Esophagus muscularis mucosa (tissue), 4 donors: ENCODE data around the gene RETREG1.

Experiments
- CTCF ChIP-seq, 3 experiments: fragments of 200-600 bp in 2 of 3; fragments of 450-650 bp in 1 of 3; sonication (generic) in 2 of 3; IDR thresholded peaks; one replicate each; pipeline ENCODE4 v1.5.1; 2017 to 2019; ENCODE audit warnings: antibody characterized with exemption in 3 of 3, mild to moderate bottlenecking in 2 of 3, moderate library complexity in 1 of 3
- EP300 ChIP-seq: sonication (generic); formaldehyde crosslinking; IDR thresholded peaks from one replicate; pipeline ENCODE4 v1.6.1; 2017; ENCODE audit warnings: antibody characterized with exemption
- POLR2A ChIP-seq: fragments of 450-650 bp; IDR thresholded peaks from one replicate; pipeline ENCODE4 v1.6.1; 2017; ENCODE audit warnings: antibody characterized with exemption, moderate library complexity, mild to moderate bottlenecking, low read depth
- POLR2AphosphoS5 ChIP-seq, 2 donors: sonication (generic); formaldehyde crosslinking; IDR thresholded peaks; one replicate each; pipeline ENCODE4 v1.6.1; 2017; ENCODE audit warnings: antibody characterized with exemption in 2 of 2

- no peak for TF ChIP-seq CTCF (IDR thresholded peaks at IDR 0.05)
- no peak for TF ChIP-seq EP300
- no peak for TF ChIP-seq POLR2A
- TF ChIP-seq POLR2AphosphoS5 (IDR thresholded peaks at IDR 0.05): no peak
These were observed 42.7 kb upstream of the RETREG1 start for GRCh38 chr5:16659536-16659935.
